Fibroblast of skin of right quadriceps (primary cell): ENCODE results near the gene SCART1.
"Not testable (repeated sequence)": the region's sequence is repeated elsewhere in the genome, so short reads cannot be mapped to it uniquely, and the experiment has no call there.

Experiments
- DNase-seq: peaks from one replicate; pipeline ENCODE4 v3.0.0-alpha.2; 2013

The SCART1 gene

DNA sequence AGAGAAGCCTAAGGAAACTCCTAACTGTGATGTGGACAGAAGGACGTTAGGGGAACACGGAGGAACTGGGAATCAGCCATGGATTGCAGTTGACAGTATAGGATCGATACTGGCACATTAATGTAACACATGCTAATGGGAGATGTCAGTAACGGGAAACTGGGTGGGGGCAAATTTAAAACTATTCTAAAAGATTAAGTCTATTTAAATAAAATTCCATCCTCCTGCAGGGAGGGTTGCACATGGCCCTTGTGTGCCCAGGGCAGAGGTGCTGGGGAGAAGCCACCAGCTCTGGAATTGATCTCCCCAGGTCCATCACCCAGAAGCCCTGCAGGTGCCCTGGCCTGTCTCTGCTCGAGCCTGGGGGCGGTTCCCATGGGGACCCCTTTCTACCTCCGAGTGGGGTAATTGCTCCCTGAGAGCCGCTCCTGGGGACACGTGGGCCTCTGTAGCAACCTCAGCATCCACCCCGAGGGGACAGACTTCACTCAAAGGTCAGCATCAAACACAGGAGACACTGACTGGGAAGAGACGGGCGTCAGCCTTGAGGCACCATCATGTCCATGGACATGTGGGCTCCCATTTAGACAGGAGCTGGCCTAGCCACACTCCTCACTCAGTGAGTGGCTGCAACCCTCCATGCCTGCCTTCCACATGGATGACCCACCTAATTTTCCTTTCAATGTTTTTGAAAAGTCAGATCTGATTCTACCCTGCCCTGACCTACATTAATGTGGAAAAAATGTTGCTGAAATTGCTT, 21.1 kb downstream of the SCART1 start:
- no peak for DNase-seq

DNA sequence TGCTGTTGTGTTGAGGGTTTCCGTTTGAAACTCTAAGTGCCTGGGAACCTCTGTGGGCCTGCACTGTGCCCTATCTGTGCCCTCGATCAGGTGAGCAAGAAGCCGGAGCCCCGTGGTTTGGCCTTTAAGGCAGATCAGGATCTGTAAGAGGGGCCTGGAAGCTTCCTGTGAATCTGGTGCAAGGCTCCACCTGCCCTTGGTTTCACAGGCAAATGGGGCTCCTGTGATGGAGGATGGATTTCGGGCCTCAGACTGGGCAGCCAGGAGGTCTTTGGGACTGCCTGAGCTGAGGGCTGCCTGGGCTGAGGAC, 21.6 kb downstream of the SCART1 start:
- no peak for DNase-seq

DNA sequence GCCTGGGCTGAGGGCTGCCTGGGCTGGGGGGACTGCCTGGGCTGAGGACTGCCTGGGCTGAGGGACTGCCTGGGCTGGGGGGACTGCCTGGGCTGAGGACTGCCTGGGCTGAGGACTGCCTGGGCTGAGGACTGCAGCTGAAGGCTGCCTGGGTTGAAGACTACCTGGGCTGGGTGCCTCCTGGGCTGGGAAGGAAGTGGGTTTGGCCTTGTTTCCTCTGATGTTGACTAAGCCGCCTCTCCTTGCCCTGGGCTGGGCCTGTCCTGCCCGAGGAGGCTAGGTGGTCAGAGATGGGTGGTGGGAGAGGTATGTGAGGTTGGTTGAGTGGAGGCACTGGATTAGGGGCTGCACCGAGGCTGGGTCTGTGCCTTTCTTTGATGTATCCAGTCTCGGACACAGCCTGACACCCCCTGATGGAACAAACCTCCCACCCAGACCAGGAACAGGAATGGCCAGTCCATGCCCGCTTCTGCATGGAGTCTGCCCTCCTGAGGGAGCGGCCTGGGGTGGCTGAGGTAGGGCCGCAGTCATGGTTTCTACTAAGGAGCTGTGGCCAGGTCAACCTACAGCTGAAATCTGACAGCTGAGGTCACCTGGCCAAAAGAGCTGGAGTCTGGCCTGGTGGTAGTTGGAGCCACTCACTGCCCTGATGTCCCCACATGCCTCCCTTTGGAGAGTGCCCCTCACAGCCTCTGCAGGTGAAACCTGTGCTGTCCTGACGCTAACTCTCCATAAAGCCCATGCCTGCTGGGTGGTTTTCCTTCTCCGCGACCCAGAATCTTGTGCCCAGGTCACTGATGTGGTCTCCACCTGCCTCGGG, 22.3 kb downstream of the SCART1 start:
- no peak for DNase-seq

DNA sequence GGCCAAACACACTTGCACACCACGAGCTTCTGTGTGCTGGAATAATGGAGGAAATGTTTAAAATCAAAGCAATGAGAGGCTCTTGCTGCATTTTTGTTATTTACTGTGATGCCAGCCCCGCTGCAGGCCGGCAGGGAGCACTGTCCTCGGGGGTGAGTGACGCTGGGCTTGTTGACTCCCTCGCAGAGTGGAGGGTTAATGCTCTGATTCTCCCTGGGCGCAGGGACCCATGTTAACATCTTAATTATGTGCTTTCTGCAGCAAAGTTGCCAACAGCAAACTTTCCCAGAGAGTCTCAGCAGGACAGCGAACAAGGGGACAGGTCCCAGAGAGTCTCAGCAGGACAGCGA, 22.9 kb downstream of the SCART1 start:
- DNase-seq, result no peak

DNA sequence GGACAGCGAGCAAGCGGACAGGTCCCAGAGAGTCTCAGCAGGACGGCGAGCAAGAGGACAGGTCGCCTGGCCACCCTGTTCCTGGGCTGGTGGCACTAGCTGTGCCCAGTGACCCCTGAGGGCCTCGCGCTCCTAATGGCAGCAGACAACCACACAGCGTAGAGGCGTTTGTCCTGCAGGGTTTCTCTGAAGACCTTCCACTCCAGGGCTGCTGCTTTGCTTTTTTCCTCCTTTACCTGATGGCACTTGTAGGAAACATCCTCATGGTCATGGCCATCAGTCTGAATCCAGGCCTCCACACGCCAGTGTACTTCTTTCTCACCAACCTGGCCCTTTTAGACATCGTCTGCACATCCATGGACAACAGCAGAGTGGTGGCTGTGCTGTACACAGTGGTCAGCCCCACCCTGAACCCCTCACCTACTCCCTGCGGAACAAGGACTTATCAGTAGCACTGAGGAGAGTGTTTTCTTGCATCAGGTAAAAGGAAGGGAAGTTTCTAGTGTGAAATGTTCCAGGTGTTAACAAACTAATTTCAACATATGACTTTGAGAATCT, 27.4 kb downstream of the SCART1 start:
- no peak for DNase-seq

DNA sequence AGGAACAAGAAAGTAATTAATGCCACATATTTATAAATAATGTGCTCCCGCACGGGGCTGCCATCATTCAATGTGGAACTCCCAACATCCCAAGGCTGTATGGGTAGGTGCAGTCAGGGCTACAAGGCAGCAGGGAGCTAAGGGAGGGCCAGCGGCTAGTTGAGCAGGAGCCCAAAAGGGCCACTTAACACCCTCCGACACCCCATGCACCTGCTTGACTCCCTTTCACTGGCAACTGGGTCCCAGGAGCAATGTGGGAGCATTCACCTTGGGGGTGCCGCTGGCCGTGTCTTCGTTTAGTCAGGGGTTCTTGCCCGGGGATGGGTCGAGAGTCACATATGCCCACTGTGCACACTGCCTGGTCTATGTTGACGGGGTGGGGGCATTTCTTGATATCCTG, 27.9 kb downstream of the SCART1 start:
- DNase-seq, result no peak

DNA sequence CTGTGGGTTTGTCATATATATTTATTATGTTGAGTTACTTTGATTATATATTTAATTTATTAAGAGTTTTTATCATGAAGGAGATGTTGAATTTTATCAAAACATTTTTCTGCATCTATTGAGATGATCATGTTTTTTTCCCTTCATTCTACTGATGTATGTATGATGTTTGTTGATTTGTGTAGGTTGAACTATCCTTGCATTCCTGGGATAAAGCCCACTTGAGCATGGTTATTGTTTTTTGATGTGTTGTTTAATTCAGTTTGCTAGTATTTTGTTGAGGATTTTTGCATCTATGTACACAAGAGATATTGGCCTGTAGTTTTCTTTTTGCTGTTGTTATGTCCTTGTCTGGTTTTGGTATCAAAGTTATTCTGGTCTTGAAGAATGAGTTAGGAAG, 31.1 kb downstream of the SCART1 start:
- no peak for DNase-seq

DNA sequence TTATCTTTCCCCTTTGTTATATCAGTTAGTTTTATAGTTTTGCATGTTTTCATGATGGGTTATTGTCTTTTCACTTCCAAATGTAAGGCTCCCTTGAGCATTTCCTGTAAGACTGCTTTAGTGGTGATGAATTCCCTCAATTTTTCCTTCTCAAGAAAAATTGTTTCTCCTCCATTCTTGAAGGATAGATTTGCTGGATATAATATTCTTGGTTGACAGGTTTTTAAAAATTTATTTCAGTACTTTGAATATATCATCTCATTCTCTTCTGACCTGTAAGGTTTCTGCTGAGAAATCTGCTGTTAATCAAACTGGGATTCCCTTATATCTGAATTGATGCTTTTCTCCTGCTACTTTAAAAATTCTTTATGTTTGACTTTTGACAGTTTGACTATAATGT, 33.3 kb downstream of the SCART1 start:
- DNase-seq, result no peak

DNA sequence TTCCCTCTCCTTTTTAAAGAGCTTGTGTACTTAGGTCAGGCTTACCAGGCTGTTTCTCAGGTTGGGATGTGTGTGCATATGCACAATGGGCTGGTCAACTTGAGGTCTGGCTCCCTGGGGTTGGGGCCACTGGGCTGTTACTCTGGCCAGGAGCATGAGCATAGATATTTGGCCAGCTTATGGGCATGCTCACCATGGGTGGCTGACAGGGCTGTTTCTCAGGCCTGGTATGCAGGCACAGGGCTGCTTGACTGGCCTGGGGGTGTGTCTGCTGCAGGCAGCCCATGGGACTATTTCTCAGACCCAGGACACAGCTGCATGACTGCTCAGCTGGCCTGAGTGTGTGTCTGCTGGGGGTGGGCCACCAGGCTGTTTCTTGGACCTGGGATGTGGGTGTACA, 34.6 kb downstream of the SCART1 start:
- DNase-seq, result no peak

DNA sequence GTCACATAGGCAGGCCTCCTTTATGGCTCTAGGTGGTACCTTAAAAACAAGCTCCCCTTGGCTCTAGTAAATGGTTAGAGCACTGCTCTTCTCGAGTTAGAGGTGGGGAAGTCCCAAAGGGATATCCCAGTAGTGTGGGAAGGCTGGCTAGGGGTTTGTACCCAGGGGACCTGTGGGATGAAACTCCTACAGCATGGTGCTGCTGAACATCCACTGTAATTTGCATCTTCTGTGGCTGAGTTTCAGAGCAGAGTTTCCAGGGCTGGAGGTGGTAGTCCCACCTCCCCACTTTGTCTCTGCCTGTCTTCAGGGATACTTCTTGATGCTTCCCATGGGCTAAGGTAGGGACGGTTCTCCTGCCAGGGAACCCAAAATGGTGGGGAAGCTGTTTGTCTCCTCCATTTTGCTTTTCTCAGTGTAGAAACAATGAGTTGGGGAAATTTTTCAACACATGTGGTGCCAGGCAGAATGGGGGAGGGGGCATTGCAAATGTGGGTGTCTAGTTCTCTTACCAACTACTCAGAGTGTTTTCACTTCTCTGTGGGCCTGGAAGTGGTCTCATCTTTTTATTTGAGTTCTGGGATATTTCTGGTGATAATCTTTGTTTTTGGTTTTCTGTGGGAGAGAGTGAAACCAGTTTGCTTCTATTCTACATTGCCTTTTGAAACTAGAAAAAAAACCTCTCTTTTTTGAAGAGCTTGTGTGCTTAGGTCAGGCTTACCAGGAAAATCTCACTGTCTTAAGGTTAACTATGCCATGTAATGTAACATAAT, 36.3 kb downstream of the SCART1 start:
- DNase-seq, result no peak

DNA sequence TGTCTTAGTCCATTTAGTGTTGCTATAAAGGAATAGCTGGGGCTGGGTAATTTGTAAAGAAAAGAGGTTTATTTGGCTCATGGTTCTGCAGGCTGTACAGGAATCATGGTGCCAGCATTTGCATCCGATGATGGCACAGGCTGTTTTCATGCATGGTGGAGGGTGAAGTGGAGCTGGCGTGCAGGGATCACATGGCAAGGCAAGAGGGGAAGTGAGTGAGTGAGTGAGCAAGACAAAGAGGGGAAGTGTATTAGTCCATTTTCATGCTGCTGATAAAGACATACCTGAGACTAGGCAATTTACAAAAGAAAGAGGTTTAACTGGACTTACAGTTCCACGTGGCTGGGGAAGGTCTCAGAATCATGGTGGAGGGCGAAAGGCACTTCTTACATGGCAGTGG, 39.8 kb downstream of the SCART1 start:
- not testable (repeated sequence) for DNase-seq

DNA sequence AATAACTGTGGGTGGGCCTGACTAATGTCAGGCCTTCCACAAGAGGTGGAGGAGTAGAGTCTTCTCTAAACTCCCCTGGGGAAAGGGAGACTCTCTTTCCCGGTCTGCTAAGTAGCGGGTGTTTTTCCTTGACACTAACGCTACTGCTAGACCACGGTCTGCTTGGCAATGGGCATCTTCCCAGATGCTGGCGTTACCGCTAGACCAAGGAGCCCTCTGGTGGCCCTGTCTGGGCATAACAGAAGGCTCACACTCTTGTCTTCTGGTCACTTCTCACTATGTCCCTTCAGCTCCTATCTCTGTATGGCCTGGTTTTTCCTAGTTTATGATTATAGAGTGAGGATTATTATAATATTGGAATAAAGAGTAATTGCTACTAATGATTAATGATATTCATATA, 43.6 kb downstream of the SCART1 start:
- DNase-seq, result not testable (repeated sequence)

DNA sequence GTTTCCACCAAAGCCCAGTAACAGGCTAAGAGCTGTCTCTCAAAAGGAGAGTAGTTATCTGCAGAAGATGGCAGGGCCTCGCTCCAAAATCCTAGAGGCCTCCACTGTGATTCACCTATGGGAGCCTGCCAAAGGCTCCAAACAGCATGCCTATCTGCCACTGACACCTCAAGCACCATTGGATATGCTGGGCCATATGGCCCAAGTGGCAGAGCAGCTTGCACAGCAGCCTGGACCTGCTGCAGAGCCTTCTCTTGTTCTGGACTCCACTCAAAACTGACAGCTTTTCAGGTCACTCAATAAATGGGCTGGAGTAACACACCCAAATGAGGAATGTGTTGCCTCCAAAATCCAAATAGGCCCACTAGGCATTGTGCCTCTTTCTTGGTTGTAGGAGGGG, 45.4 kb downstream of the SCART1 start:
- not testable (repeated sequence) for DNase-seq

DNA sequence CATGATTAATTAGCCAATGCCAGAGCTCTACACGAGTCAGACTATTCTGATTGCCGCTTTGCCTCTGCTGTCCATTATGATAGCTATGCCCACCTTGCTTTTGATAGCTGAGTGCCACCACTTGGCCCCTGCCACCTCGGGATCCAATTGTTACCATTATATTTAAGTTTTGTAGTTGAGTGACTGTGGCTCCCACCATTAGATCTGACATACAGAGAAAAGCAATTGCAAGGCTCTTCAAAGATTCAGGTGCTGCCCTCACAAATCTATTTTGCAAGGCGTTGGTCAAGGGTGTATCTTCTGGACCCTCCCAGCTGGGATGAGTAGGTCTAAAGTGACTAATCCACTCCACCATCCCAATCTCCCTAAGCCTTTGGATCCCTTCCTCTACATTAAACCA, 47.2 kb downstream of the SCART1 start:
- not testable (repeated sequence) for DNase-seq

DNA sequence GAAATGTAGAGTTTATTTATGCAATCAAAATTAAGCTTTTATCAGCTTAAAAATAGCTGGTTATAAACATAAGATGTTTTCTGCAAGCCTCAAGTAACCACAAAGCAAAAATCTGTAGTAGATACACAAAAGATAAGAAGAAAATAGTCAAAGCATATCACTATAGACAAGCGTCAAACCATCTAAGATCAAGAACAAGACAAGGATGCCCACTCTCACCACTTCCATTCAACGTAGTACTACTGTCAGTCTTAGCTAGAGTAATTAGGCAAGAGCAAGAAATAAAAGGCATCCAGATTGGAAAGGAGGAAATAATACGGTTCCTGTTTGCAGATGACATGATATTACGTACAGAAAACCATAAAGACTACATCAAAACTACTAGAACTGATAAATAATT, 56.0 kb downstream of the SCART1 start:
- DNase-seq, result no peak

DNA sequence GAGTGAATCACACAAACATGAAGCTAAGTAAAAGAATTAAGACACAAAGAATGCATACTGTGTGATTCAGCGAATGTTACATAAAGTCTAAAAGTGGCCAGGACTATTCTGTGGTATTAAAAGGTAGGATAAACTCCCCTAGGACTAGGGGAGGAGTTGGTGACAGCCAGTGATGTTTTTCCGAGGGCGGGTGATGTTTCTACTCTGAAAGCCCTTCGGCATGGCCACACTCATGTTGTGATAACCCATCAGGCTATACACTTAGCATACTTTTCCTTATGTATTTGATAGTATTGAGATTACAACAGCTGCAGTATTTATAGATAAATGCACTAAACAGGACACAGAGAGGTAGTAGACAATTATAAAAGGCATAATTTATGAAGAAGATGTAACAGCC, 57.7 kb downstream of the SCART1 start:
- no peak for DNase-seq

DNA sequence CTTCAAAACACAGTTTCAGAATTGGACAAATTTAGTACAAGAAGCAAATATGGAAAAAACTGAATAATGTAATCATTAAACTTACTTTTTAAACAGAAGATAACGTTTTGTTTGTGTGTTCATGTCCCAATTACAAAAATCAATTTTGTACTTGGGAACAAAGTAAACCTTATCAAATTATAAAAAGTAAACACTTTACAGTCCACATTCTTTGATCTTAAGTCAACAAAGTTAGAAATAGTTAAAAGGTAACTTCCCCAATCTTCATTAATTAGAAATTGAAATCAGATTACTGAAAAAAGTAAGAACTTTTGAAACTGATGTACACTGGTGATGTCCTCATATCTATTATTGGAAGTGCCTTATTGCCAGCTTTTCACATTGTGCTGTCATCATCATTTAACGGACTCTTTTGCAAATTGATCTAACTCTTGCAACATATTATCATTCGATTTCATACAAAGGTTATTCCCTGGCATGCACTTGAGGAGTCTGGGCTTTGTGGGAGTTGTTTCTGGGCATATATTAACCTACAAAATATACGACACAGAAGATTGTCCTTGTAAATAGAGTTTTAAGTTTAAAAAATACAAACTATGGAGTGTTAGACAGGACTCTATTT, 58.3 kb downstream of the SCART1 start:
- no peak for DNase-seq

DNA sequence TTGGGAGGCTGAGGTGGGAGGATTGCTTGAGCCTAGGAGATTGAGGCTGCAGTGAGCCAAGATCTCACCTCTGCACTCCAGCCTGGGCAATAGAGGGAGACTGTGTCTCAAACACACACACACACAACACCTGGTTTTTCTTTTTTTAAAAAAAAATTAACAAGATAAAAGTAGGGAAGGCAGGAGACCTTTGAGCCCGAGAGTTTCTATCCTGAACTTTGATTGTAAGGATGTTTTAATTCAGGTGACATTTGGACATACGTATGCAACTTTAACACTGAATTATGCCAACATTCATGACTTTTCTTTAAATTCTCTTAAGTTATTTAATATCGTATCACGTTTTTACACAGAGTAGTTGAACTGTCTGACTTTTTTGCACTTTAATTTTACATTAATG, 61.7 kb downstream of the SCART1 start:
- DNase-seq, result no peak

DNA sequence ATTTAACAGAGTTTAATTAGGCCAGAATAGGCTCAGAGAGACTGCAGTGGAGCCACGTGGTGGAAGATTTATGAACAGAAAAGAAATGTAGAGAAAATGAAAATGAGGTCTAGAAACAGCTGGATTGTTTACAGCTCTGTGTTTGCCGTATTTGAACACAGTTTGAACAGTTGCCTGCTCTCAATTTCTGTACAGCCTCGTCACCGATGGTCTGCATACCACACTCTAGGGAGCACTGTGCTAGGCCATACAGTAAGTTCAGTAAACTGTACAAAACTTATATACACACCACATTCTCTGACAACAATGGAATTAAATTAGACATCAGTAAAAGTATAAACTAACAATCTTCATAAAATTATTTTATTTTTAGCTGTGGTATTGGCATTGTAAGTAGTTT, 62.3 kb downstream of the SCART1 start:
- DNase-seq, result no peak

DNA sequence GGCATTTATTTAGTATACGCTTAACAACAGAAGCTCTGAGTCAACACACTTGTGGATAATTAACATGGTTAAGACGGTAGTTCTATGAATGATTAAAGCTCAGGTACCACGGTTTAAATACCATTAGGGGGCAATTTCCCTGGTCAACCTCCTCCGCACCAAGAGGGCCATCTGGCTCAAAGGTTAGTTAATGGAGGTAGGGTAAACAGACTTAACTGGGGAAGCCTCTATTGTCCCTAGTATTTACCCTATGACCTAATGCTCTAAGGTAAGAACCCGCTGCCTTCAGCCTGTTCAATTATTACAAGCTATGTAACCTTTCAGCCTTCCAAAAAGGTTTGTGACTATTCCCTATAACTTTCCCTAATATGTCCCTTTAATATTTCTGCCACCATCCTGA, 64.8 kb downstream of the SCART1 start:
- DNase-seq, result not testable (repeated sequence)
